Trophoblast cell (in vitro differentiated cells and primary cell): ENCODE data around the gene ZNF512B.
A peak's percentile ranks its signal among the peaks of the same experiment; 100 is the strongest.

Source experiments
- DNase-seq, 2 donors: peaks; one replicate each; pipeline ENCODE4 v3.0.0-alpha.2; 2016
- H2AFZ ChIP-seq: 2 replicates; pipeline ENCODE4 v1.6.1; 2013; ENCODE audit warnings: low read length, moderate library complexity, mild to moderate bottlenecking; ENCODE audit not compliant: insufficient read depth, poor library complexity
- H2AK5ac ChIP-seq: 2 replicates; pipeline ENCODE4 v1.6.1; 2013; ENCODE audit warnings: mild to moderate bottlenecking, low read length
- H2BK120ac ChIP-seq: 2 replicates; pipeline ENCODE4 v1.6.1; 2013; ENCODE audit warnings: low read length, mild to moderate bottlenecking, moderate library complexity; ENCODE audit not compliant: insufficient read depth, poor library complexity
- H2BK12ac ChIP-seq: 2 replicates; pipeline ENCODE4 v1.6.1; 2013; ENCODE audit warnings: mild to moderate bottlenecking, low read length, moderate library complexity
- H2BK5ac ChIP-seq: 2 replicates; pipeline ENCODE4 v1.6.1; 2013; ENCODE audit warnings: low read length, low read depth, moderate library complexity, mild to moderate bottlenecking; ENCODE audit not compliant: poor library complexity
- H3K14ac ChIP-seq: 2 replicates; pipeline ENCODE4 v1.6.1; 2013; ENCODE audit warnings: mild to moderate bottlenecking, low read length
- H3K18ac ChIP-seq: 2 replicates; pipeline ENCODE4 v1.6.1; 2013; ENCODE audit warnings: mild to moderate bottlenecking, low read length
- H3K23ac ChIP-seq: 2 replicates; pipeline ENCODE4 v1.6.1; 2013; ENCODE audit warnings: low read length
- H3K27ac ChIP-seq: 2 replicates; pipeline ENCODE4 v1.5.1; 2013; ENCODE audit warnings: low read depth, mild to moderate bottlenecking, inconsistent platforms, low read length, moderate library complexity
- H3K27me3 ChIP-seq: 2 replicates; pipeline ENCODE4 v1.6.1; 2013; ENCODE audit warnings: inconsistent platforms, mild to moderate bottlenecking, low read length, moderate library complexity; ENCODE audit not compliant: insufficient read depth
- H3K36me3 ChIP-seq, 2 experiments: 1 replicate in 1 of 2; 2 replicates in 1 of 2; pipeline ENCODE4 v1.6.1; 2013; ENCODE audit warnings: low read length in 2 of 2, mild to moderate bottlenecking in 2 of 2, moderate library complexity in 1 of 2; ENCODE audit not compliant: insufficient read depth in 2 of 2, control insufficient read depth in 1 of 2
- H3K4ac ChIP-seq: 2 replicates; pipeline ENCODE4 v1.6.1; 2013; ENCODE audit warnings: low read depth, mild to moderate bottlenecking, low read length, moderate library complexity
- H3K4me1 ChIP-seq, 2 experiments: 1 replicate in 1 of 2; 2 replicates in 1 of 2; pipeline ENCODE4 v1.6.1; 2013; ENCODE audit warnings: low read length in 2 of 2, mild to moderate bottlenecking in 2 of 2, moderate library complexity in 1 of 2; ENCODE audit not compliant: insufficient read depth in 2 of 2, control insufficient read depth in 1 of 2
- H3K4me2 ChIP-seq: 2 replicates; pipeline ENCODE4 v1.6.1; 2013; ENCODE audit warnings: inconsistent platforms, mild to moderate bottlenecking, low read length, moderate library complexity
- H3K4me3 ChIP-seq: 2 replicates; pipeline ENCODE4 v1.5.1; 2013; ENCODE audit warnings: mild to moderate bottlenecking, low read depth, low read length, inconsistent platforms
- H3K79me1 ChIP-seq: one replicate; pipeline ENCODE4 v1.6.1; 2013; ENCODE audit warnings: low read length
- H3K79me2 ChIP-seq: 2 replicates; pipeline ENCODE4 v1.6.1; 2013; ENCODE audit warnings: low read length, mild to moderate bottlenecking; ENCODE audit not compliant: control insufficient read depth, insufficient read depth, poor library complexity
- H3K9ac ChIP-seq: 2 replicates; pipeline ENCODE4 v1.6.1; 2013; ENCODE audit warnings: mild to moderate bottlenecking, low read length
- H3K9me3 ChIP-seq: 2 replicates; pipeline ENCODE4 v1.6.1; 2013; ENCODE audit warnings: low read depth, mild to moderate bottlenecking, control low read depth, inconsistent platforms, low read length; ENCODE audit not compliant: insufficient read depth
- H4K12ac ChIP-seq: 2 replicates; pipeline ENCODE4 v1.6.1; 2013; ENCODE audit warnings: low read depth, mild to moderate bottlenecking, low read length, moderate library complexity
- H4K8ac ChIP-seq: 2 replicates; pipeline ENCODE4 v1.6.1; 2013; ENCODE audit warnings: low read depth, mild to moderate bottlenecking, low read length, moderate library complexity
- H4K91ac ChIP-seq: one replicate; pipeline ENCODE4 v1.6.1; 2013; ENCODE audit warnings: low read depth, mild to moderate bottlenecking, low read length, moderate library complexity
- WGBS: extraction: QIAGEN DNeasy Blood & Tissue Kit; methylation state at CpG from one replicate; pipeline ENCODE4 v1.1.7; 2013; ENCODE audit warnings: missing lambda C conversion rate; ENCODE audit not compliant: insufficient read length, insufficient coverage; ENCODE audit errors: extremely low coverage; 5-methylcytosine and 5-hydroxymethylcytosine counted together

The ZNF512B gene

GRCh38 chr20:64006490-64006889, 36.8 kb upstream of the ZNF512B start:
- Histone ChIP-seq H3K27me3 (no peaks in the 10 kb centered on the region), H3K36me3 (peaks cover 55 to 70% of the 10 kb centered on the region in 2 experiments), H2AFZ (no peak overlapping the region), H2BK12ac (no peak overlapping the region), H3K27ac (no peak overlapping the region), H3K9me3 (peaks cover 5% of the 10 kb centered on the region), H3K4me1 (no peaks in the 10 kb centered on the region), H2AK5ac (no peak overlapping the region), H2BK120ac (no peak overlapping the region), H3K18ac (no peak overlapping the region), H3K79me2 (no peaks in the 10 kb centered on the region), H3K79me1 (no peaks in the 10 kb centered on the region), H3K23ac (no peak overlapping the region), H3K4me3 (no peak overlapping the region), H4K91ac (no peak overlapping the region), H3K4me2 (no peak overlapping the region), H3K9ac (no peak overlapping the region), H2BK5ac (no peak overlapping the region), H3K4ac (no peak overlapping the region), H3K14ac (no peak overlapping the region), H4K12ac (no peak overlapping the region), H4K8ac (no peak overlapping the region)
- WGBS = no CpG with 5 or more reads among the region's 10 CpGs
- no peak for DNase-seq

- H3K9me3 ChIP-seq = no peaks in the 10 kb centered on the region
- H3K36me3 ChIP-seq = peaks cover 55 to 69% of the 10 kb centered on the region in 2 experiments
- no peak overlapping the region for H3K4me2 ChIP-seq
- H3K14ac ChIP-seq = no peak overlapping the region
- H2BK120ac ChIP-seq = no peak overlapping the region
- no peak overlapping the region for H3K4me3 ChIP-seq
- H3K79me2 ChIP-seq = no peaks in the 10 kb centered on the region
- no peaks in the 10 kb centered on the region for H3K79me1 ChIP-seq
- no peaks in the 10 kb centered on the region for H3K4me1 ChIP-seq
- no peak overlapping the region for H2AK5ac ChIP-seq
- no peak overlapping the region for H3K27ac ChIP-seq
- H3K27me3 ChIP-seq = no peaks in the 10 kb centered on the region
- no peak overlapping the region for H3K4ac ChIP-seq
- H3K9ac ChIP-seq = no peak overlapping the region
- H4K8ac ChIP-seq = no peak overlapping the region
- no peak overlapping the region for H2AFZ ChIP-seq
- H3K23ac ChIP-seq = no peak overlapping the region
- no peak overlapping the region for H2BK12ac ChIP-seq
- DNase-seq = no peak
- H4K91ac ChIP-seq = no peak overlapping the region
- no peak overlapping the region for H4K12ac ChIP-seq
- no peak overlapping the region for H2BK5ac ChIP-seq
- WGBS = no CpG with 5 or more reads among the region's 6 CpGs
- H3K18ac ChIP-seq = no peak overlapping the region
These were observed 35.7 kb upstream of the ZNF512B start for GRCh38 chr20:64005394-64005793.

GRCh38 chr20:64003960-64004725, 34.4 kb upstream of the ZNF512B start:
- Histone ChIP-seq H3K4me1 (no peaks in the 10 kb centered on the region), H4K12ac (no peak overlapping the region), H2AFZ (no peak overlapping the region), H4K8ac (no peak overlapping the region), H3K4me2 (no peak overlapping the region), H3K4ac (no peak overlapping the region), H3K23ac (no peak overlapping the region), H3K27me3 (no peaks in the 10 kb centered on the region), H2BK12ac (no peak overlapping the region), H3K79me2 (no peaks in the 10 kb centered on the region), H3K79me1 (no peaks in the 10 kb centered on the region), H3K4me3 (no peak overlapping the region), H3K36me3 (peaks cover 60 to 71% of the 10 kb centered on the region in 2 experiments), H3K27ac (no peak overlapping the region), H3K9ac (peak overlapping the region; percentile 49), H2AK5ac (no peak overlapping the region), H3K14ac (no peak overlapping the region), H4K91ac (no peak overlapping the region), H2BK5ac (no peak overlapping the region), H3K9me3 (no peaks in the 10 kb centered on the region), H3K18ac (no peak overlapping the region), H2BK120ac (no peak overlapping the region)
- WGBS = no CpG with 5 or more reads among the region's 7 CpGs
- DNase-seq = no peak

DNA sequence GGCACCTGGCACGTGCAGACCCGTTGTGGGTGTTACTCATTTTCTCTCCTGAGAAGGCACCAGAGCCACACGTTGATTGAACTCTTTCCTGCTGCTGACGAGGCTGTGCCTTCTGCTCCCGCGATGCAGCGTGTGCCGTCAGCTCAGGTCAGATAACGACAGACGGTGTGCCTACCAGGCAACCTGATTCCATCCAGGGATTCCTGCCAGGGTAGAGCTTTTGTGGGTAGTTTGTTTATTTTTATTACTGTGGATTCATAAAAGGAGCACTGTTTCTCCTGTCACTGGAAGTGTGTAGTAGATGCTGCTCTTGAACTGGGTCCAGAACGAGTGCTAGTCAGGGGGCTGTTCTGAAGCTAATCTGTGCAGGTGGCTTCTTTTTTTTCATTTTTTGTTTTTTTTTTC, 31.9 kb upstream of the ZNF512B start:
- no peak overlapping the region for H3K9ac ChIP-seq
- no peak overlapping the region for H2BK5ac ChIP-seq
- H3K79me1 ChIP-seq = no peaks in the 10 kb centered on the region
- no peak overlapping the region for H2AK5ac ChIP-seq
- no peak overlapping the region for H2AFZ ChIP-seq
- no peaks in the 10 kb centered on the region for H3K4me1 ChIP-seq
- H3K36me3 ChIP-seq = peaks cover 59 to 73% of the 10 kb centered on the region in 2 experiments
- no peak overlapping the region for H4K12ac ChIP-seq
- no peak overlapping the region for H3K4me2 ChIP-seq
- no peak overlapping the region for H3K23ac ChIP-seq
- H3K4ac ChIP-seq = no peak overlapping the region
- H2BK12ac ChIP-seq = no peak overlapping the region
- H3K27me3 ChIP-seq = no peaks in the 10 kb centered on the region
- H3K79me2 ChIP-seq = no peaks in the 10 kb centered on the region
- no peak overlapping the region for H4K91ac ChIP-seq
- no peak overlapping the region for H3K14ac ChIP-seq
- H3K27ac ChIP-seq = no peak overlapping the region
- no CpG with 5 or more reads among the region's 11 CpGs for WGBS
- no peak for DNase-seq
- H4K8ac ChIP-seq = no peak overlapping the region
- no peak overlapping the region for H2BK120ac ChIP-seq
- H3K18ac ChIP-seq = no peak overlapping the region
- no peaks in the 10 kb centered on the region for H3K9me3 ChIP-seq
- no peak overlapping the region for H3K4me3 ChIP-seq
